Fibroblast of gingiva (primary cell): ENCODE data around the gene RPP38.

Source experiments
- DNase-seq: peaks from one replicate; pipeline ENCODE4 v3.0.0-alpha.2; 2011; ENCODE audit warnings: low read depth

RPP38 gene

GRCh38 chr10:15152556-15152955 is 55.4 kb downstream of the RPP38 start:
- DNase-seq, result no peak
